ENCODE measurements around the gene DDO. TPM values are rescaled to one million over a fixed set of nuclear protein-coding genes. Genes with fewer than 3 reads are reported as not detected.

The DDO gene
- total and polyA plus RNA-seq, 4 donors = 0.79 to 3.1 (median 2.0) TPM

- Histone ChIP-seq H3K27me3 (ENCODE audit: control insufficient read depth in 3 of 3, insufficient read depth in 3 of 3, low read length in 2 of 3) (peaks cover 0 to 2% (median 0%) of the 10 kb centered on the region in 3 donors), H3K4me1 (ENCODE audit: control insufficient read depth in 5 of 5, insufficient read depth in 5 of 5, low read length in 5 of 5) (no peaks in the 10 kb centered on the region), H3K36me3 (ENCODE audit: control insufficient read depth in 4 of 4, insufficient read depth in 4 of 4, low read length in 4 of 4) (no peaks in the 10 kb centered on the region), H3K9me3 (ENCODE audit: control insufficient read depth in 4 of 4, insufficient read depth in 3 of 4, low read length in 3 of 4) (no peaks in the 10 kb centered on the region), H3K4me3 (no peak overlapping the region), H3K9ac (ENCODE audit: insufficient read depth in 1 of 2, low read length in 2 of 2) (no peak overlapping the region), H3K27ac (ENCODE audit: low read depth in 1 of 2, low read length in 1 of 2) (no peak overlapping the region)
- ATAC-seq (ENCODE audit: insufficient read depth, low FRiP score) = no peak
- no peak for DNase-seq
- 36 to 66% methylated on average over 3 of the region's 3 CpGs for WGBS, 2 donors
- no peak for TF ChIP-seq CTCF (IDR thresholded peaks at IDR 0.05; ENCODE audit: control extremely low read depth, extremely low read depth)
Observed at GRCh38 chr6:110432285-110432900, 17.0 kb upstream of the DDO start.

GRCh38 chr6:110430741-110431140, 15.4 kb upstream of the DDO start:
- Histone ChIP-seq H3K36me3 (ENCODE audit: control insufficient read depth in 4 of 4, insufficient read depth in 4 of 4, low read length in 4 of 4) (no peaks in the 10 kb centered on the region), H3K27me3 (ENCODE audit: control insufficient read depth in 3 of 3, insufficient read depth in 3 of 3, low read length in 2 of 3) (peaks cover 0 to 2% (median 0%) of the 10 kb centered on the region in 3 donors), H3K9ac (ENCODE audit: insufficient read depth in 1 of 2, low read length in 2 of 2) (no peak overlapping the region), H3K27ac (ENCODE audit: low read depth in 1 of 2, low read length in 1 of 2) (no peak overlapping the region), H3K9me3 (ENCODE audit: control insufficient read depth in 4 of 4, insufficient read depth in 3 of 4, low read length in 3 of 4) (no peaks in the 10 kb centered on the region), H3K4me1 (ENCODE audit: control insufficient read depth in 5 of 5, insufficient read depth in 5 of 5, low read length in 5 of 5) (no peaks in the 10 kb centered on the region), H3K4me3 (no peak overlapping the region)
- no peak for TF ChIP-seq CTCF (IDR thresholded peaks at IDR 0.05; ENCODE audit: control extremely low read depth, extremely low read depth)
- ATAC-seq (ENCODE audit: insufficient read depth, low FRiP score) (no peak), DNase-seq (no peak)
- WGBS, 2 donors = 90 to 95% methylated on average over 4 of the region's 4 CpGs

- ATAC-seq (ENCODE audit: insufficient read depth, low FRiP score) = no peak
- no peaks in the 10 kb centered on the region for H3K36me3 ChIP-seq (ENCODE audit: control insufficient read depth in 4 of 4, insufficient read depth in 4 of 4, low read length in 4 of 4)
- peaks cover 0 to 2% (median 0%) of the 10 kb centered on the region in 3 donors for H3K27me3 ChIP-seq (ENCODE audit: control insufficient read depth in 3 of 3, insufficient read depth in 3 of 3, low read length in 2 of 3)
- DNase-seq = no peak
- H3K9ac ChIP-seq (ENCODE audit: insufficient read depth in 1 of 2, low read length in 2 of 2) = no peak overlapping the region
- H3K4me1 ChIP-seq (ENCODE audit: control insufficient read depth in 5 of 5, insufficient read depth in 5 of 5, low read length in 5 of 5) = no peaks in the 10 kb centered on the region
- WGBS, 2 donors = 65 to 78% methylated on average over 5 of the region's 5 CpGs
- H3K27ac ChIP-seq (ENCODE audit: low read depth in 1 of 2, low read length in 1 of 2) = no peak overlapping the region
- TF ChIP-seq CTCF (IDR thresholded peaks at IDR 0.05; ENCODE audit: control extremely low read depth, extremely low read depth) = no peak
- H3K4me3 ChIP-seq = no peak overlapping the region
- H3K9me3 ChIP-seq (ENCODE audit: control insufficient read depth in 4 of 4, insufficient read depth in 3 of 4, low read length in 3 of 4) = no peaks in the 10 kb centered on the region
Observed at GRCh38 chr6:110430236-110430635, 14.9 kb upstream of the DDO start.

GRCh38 chr6:110428153-110428552, 12.8 kb upstream of the DDO start:
- H3K36me3 ChIP-seq (ENCODE audit: control insufficient read depth in 4 of 4, insufficient read depth in 4 of 4, low read length in 4 of 4) = no peaks in the 10 kb centered on the region
- no peak overlapping the region for H3K27ac ChIP-seq (ENCODE audit: low read depth in 1 of 2, low read length in 1 of 2)
- H3K9ac ChIP-seq (ENCODE audit: insufficient read depth in 1 of 2, low read length in 2 of 2) = no peak overlapping the region
- peaks cover 0 to 2% (median 0%) of the 10 kb centered on the region in 3 donors for H3K27me3 ChIP-seq (ENCODE audit: control insufficient read depth in 3 of 3, insufficient read depth in 3 of 3, low read length in 2 of 3)
- no peaks in the 10 kb centered on the region for H3K4me1 ChIP-seq (ENCODE audit: control insufficient read depth in 5 of 5, insufficient read depth in 5 of 5, low read length in 5 of 5)
- no peak for TF ChIP-seq CTCF (IDR thresholded peaks at IDR 0.05; ENCODE audit: control extremely low read depth, extremely low read depth)
- DNase-seq = no peak
- ATAC-seq (ENCODE audit: insufficient read depth, low FRiP score) = no peak
- no peak overlapping the region for H3K4me3 ChIP-seq
- WGBS, 2 donors = 99 to 100% methylated on average over 2 of the region's 2 CpGs
- H3K9me3 ChIP-seq (ENCODE audit: control insufficient read depth in 4 of 4, insufficient read depth in 3 of 4, low read length in 3 of 4) = no peaks in the 10 kb centered on the region

Measured in lung (tissue), 12 donors.